Stromal cell of bone marrow (primary cell): Measurements from ENCODE around the gene TANC1.
A peak's percentile ranks its signal among the peaks of the same experiment; 100 is the strongest.

Experiments used
- DNase-seq: peaks from one replicate; pipeline ENCODE4 v3.0.0-alpha.2; 2012; ENCODE audit warnings: low read depth

TANC1 gene

DNA sequence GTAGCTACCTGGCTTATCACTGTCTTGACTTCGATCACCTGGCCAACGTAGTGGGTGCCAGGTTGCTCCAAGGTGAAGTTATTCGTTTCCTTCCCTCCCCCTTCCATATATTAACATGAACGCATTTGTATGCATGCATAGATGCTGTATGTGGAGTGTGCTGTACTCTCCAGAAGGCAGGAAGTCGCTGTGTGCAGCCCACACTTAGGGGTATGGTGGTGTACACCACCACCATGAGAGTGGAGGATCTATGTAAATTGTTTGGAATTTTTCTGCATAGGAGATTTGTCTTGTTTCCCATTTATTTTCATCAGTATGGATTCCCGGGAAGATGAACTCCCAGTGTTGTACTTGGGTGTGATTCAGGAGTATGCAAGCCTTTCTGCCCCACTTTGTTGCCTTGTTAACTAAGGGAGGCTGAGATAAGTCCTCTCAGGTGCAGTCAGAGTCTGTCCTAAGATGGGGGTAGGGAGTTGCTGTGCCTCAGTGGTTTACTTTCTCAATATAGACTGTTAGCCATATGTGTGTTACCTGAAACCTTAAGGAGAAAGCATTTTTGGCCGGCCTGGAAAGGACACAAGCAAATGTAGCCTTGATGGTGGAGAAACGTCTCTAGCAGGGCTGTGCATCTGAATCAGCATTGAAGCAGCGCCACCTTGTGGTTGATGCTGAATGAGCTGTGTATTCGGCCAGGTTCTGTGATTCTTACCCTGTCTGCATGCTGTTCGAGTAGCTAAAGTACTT is 149.8 kb downstream of the TANC1 start:
- peak; percentile 70 for DNase-seq

DNA sequence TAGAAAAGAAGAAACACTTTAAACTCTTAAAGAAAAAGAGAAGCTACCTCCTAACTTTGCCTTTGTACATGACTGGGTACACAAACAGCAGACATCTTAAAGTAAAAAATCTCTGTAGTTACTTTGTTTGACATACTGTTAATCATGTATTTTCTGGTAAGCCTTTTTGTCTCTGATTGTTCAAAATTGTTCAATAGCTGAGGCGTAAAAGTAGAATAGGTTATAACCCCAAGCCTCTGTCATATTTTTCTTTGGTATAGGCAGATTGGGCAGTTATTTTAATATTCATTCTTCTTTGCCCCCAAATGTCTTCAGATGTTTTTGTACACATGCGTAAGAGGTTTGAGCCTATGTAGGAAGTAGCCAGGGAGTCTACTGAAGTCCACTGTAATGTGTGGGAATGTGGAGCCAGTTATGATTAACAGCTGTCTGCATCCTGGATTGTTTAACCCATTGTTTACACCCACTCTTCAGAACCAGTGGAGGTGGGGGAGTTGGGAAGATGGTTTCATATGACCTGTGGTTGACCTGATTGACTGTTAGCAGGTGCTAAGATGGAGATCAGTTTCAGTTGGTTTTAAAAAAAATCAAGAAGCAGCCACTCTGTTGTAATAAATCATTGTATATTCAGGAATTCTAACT is 150.5 kb downstream of the TANC1 start:
- DNase-seq: no peak

DNA sequence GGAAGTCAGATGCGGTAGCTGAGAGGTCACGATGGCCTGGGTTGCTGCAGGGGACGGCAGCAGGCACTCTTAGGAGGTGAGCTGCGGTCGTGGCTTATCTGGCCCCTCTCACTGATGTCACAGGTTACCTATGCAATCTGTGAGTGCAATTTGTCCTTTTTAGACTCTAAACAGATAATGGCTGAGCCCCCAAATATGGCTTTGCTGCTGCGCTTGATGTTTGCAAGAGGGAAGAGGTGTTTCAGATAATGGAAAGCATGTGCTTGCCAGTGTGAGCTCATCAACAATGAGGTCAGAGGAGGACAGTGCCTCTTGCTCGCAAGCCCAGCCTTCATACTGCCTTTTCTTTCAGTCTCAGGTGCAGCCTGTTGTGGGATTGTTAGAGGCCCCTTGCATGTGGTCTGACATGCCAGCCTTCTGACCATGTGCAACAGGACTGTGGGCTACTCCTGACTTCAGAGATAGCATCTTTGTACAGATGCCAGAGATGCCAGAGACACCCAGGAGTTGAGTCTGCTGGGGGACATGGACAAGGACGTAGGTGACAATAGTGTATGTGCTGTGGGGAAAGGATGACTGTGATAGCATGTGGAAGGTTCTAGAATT is 151.3 kb downstream of the TANC1 start:
- DNase-seq: no peak

DNA sequence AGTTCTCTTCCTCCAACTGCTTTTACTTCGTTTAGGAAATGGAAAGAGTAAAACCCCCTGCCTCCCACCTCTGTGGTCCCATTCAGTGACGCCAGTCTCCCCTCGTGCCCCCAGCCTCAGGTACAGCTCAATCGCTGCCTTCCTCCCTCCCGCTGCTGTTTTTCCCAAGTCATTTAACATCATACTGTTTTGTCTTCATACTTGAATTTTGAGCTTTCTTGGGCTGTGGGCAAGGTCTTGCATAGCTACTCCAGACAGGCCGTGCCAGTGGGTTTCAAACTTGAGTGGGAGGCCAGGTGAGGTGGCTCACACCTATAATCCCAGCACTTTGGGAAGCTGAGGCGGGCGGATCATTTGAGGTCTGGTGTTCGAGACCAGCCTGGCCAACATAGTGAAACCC is 155.3 kb downstream of the TANC1 start:
- DNase-seq: no peak

DNA sequence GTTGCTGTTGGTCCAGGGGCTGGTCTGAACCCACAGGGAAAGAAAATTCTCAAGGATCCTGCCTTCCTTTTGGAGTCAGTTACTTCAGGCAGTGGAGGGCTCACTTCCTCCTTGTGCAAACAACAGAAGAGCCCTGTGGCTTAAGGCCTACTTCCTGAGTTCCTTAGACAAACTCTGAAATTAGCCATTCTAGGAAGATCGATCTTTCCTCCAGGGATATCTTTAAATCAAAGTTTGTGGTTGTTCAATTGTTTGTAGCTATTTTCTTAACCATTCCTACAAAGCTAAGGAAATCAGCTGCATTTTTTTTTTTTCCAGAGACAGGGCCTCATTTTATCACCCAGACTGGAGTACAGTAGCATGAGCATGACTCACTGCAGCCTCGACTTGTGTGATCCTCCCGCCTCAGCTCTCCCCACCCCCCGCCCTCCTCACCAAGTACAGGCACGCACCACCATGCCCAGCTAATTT is 156.0 kb downstream of the TANC1 start:
- DNase-seq: peak; percentile 76

DNA sequence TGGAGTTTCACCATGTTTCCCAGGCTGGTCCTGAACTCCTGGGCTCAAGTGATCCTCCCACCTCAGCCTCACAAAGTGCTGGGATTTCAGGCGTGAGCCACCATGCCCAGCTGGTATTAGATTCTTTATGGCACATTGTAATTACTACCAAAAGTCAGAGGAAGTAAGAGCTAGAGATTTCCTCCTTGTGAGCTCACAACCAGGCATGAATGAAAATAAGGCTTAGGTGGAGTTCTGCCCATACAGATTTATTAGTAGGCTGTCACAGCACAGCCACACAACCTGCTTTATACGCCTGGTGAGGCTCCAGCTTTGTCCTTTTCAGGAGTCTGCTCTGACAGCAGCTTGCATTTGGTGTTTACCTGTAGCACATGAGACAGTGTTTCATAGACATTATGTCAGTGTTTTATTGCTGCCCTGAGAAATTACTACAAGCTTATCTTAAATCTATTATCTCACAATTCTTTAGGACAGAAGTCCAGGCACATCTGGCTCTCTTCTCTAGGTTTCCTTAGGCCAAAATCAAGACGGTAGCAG is 156.6 kb downstream of the TANC1 start:
- DNase-seq: no peak

DNA sequence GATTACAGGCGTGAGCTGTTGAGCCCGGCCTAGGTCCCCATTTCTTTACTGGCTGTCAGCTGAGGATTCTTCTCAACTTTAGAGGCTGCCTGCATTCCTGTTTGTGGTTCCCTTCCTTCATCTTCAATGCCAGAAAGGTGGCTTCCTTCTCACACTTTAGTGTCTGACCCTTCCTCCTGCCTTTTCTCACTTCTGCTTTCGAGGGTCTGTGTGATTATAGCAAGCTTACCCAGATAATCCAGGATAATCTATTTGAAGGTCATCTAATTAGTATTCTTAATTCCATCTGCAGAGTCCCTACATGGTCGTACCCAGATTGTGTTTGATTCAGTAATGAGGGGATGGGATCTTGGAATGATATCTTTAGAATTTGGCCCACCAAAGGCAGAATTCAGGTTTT is 157.4 kb downstream of the TANC1 start:
- DNase-seq: no peak

DNA sequence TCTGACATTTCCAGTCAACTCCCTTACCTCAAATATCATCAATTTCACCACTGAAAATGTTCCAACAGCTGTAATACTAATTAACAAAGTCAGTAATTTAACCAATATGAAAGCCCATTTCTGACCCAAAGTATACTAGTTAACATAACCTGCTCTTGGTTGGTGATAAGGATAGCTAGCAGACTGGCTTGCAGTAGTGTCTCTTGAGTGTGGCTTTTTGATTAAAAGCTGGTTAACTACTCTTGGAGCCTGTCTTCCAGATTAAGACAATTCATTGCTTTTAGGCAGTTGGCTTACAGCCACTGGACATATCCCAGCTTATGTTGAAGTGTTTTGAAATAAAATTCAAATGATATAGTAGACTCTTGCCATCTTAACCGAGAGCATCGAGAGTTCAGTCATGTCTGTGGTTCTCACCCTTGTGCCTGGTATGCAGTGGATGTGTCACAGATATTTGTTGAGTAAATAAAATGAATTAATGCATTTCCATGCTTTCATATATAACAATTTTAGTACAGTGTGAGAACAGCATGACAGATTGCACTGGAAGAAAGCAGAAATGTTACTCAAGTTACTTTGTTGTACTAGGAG is 158.1 kb downstream of the TANC1 start:
- DNase-seq: peak; percentile 46

DNA sequence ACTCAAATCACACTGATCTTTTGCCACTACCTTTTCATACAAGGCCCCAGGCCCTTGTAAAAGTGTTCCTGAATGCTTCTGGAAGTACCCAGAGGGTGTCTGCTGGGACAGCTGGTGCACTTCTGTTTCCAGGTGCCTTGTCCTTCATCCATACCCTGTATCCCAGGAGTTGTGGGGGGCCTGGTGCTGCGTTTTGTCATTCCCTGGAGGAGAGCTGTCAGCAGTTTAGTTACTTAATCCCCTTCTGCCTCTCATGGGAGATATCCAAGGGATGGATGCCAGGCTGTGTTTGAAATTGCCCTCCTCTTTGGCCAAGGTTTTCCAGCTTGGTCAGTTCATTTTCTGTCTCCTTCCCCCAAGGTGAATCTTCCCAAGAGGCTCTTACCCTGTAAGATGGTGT is 159.8 kb downstream of the TANC1 start:
- no peak for DNase-seq

DNA sequence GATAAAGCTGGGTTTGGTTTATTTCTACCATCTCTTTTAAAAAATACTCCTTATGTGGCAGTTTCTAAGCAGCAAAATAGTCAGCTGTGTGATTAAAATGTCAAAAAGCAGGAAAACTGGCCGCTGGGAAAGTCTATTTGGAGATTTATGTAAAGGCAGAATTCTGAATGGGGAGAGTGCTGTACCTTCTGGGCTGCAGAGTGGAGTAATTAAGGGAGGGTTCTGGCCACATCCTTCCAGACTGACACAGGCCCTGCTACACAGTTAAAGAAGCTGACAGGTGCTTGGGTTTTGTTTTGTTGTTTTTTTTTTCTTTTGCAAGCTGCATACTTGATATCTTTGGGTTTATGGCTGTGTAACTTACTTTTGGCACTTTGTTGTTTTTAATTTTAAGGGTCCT is 160.8 kb downstream of the TANC1 start:
- no peak for DNase-seq

DNA sequence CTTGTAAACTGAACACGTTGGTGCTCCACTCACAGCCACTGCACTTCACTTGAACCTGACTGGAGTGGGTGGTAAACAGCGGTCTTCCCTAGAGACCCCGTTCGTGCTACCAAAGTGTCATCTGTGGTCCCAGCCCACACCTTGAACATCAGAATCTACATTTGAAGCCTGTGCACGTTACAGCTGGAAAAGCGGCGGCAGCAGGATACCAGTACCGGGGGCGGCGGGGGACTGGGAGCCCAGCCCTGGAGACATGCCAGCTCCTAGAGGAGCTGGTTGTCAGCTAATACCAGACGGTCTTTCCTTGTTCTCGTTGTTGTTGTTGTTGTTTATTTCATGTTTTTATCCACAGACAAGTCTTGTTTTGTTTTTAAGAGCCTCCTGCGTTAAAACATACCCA is 161.4 kb downstream of the TANC1 start:
- DNase-seq: no peak

DNA sequence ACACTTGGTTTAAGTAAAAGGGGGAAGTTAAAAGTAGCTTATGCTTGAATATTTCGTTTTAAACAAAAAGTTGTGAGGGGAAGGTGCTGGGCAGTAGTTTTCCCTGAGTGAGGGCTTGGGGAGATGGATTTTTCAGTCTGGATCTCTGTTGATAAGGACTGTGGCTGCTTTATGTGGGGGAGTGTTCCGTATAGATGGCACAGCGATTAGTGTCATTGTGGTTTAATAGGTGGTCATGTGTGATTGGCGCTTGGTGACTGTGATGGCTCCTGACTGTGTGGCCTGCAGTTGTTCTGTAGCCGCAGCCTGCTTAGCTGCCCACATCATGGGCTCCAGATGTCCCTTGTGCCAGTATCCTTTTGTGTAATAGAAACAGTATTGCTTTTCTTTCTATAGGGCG is 161.9 kb downstream of the TANC1 start:
- DNase-seq: no peak

DNA sequence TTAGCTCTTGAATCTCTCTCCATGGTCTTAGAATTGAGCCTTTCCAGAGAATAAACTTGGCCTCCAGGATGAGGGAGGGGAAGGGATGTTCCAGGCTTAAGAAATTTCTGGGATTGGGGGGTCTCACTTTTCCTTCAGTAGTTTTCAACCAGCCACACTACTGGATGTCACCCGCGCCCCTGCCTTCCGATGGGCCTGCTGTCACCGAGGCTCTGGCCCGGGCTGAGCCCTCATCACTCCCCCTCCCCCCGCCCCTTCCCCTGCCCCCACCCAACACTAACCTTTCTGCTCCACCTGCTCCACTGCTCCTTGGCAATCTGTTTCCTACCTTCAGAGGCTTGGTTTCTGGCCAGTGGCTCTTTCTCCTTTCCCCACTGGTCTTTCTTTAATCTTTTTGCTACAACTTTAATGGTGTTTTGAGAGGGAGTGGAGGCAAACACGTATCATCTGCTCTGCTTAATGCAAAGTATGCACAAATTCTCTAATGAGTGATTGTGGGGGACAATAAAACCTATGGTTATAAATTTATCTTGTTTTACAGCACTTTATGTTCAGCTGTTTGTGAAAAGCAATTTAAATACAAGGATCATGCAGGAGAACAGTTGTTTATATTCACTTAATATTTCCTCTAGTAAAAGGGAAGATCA is 162.9 kb downstream of the TANC1 start:
- no peak for DNase-seq

DNA sequence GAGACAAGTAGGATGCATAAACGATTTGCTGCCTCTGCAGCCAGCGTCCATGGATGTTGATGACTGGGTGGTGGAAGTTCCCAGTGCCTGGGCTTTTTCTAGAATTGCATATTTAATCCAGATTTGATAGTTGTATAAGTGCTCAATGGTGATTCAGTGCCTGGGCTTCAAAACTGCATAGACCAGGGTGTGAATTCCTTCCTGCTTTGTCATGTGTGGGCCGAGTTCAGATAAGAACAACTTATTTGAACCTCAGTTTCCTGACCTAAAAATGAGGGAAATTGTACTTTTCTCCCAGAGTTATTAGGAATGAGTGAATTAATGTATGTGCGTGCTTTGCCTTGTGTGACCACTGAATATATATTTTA is 163.5 kb downstream of the TANC1 start:
- peak; percentile 77 for DNase-seq

DNA sequence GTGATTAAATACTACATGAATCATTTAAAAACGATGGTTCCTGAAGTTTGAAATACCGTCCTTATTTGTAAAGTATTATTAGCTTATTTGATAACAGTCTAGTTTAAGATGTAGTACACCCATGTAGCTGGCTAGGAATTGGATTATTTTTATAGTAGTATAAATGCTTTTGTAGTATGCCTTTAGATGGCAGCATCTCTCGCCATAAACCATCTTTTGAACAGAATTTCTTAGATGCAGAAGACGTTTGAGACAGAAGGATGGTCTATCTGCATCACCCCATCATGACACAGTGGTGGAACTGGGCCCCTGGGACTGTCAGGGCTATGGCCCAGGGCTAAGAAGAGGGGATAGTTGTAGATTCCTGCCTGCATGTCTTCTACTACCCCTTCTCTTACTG is 165.4 kb downstream of the TANC1 start:
- no peak for DNase-seq

DNA sequence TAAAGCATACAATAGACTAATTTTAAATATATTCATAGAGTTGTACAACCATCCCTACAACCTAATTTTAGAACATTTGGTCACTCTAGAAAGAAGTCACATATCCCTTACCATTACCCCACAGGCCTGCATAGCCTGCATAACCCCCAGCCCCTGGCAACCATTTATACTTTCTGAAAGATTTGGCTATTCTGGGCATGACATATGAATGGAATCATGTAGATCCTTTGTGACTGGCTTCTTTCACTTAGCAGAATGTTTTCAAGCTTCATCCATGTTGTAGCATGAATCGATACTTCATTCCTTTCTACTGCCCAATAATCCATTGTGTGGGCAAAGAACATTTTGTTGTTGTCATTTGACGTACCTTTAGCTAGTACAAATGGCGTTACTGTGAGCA is 166.5 kb downstream of the TANC1 start:
- DNase-seq: no peak

DNA sequence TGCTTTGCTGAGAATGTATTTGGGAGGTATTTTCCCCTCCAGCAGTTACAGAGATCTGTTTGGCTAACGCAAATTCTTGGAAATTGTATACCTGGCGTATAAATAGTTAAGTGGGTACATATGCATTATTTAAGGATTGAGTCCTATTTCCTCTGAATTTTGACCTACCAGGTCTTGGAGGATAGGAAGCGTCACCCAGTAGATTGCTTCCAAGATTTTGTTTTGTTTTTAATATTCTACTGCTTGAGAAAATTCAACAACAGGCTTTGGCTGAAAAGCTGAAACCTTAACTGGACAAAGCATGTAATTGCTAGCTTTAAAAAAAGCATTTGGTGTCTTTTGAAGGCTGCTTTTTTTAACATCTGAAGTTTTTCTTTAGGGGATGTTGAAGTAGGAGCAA is 168.0 kb downstream of the TANC1 start:
- DNase-seq: no peak

DNA sequence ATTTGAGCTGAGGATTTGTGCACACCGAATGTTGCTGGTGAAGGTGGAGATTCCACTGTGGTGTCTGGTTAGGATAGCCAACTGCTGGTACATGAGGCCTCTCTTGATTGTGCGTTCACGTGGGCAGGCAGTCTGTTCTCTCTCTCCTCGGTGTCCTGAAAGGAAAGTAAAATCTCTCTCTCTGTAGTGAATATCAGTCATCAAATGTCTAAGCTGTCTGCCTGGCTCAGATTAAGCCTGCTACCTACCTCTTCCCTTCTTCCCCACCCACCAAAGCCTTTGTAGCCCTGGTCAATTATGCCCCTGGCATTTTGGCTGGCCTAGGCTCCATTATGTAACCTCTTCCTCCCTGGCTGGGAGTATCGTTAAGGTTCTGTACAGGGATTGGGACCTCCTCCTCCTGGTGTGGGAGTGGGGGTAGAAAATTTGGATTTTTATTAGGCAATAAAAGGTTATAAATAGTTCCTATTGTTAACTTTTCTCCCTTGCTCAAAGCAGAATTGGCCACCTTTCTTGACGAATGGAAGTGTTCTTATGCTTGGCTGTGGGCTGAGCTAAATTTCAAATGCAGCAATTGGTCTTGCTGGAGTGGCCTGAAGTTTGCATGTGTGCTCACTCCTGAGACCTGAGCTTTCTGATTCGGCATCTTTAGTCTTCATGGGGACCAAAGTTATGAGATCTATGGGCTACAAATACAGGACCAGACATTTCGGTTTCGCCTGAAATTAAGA is 169.2 kb downstream of the TANC1 start:
- no peak for DNase-seq

DNA sequence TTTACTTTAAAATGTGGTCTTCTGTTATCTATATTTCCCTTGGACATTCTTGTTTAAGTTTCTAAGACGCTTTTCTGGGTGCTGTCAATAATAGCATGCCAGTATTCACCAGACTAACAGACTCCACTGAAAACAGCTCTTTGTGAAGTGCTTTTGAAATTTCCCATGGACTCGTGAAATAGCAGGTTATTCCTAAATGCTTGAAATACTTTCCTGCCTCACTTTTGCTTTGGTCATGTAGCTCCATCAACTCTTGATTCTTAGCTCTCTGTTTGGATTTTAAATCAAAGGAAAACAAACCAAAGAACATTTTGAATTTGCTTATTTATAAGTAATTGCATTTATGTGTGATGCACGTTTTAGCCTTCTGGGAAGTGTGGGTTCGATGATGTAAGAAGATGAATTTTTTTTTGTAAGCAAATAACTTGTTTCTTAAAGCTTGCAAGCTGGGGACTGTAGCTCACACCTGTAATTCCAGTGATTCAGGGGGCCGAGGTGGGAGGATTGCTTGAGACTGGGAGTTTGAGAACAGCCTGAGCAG is 170.3 kb downstream of the TANC1 start:
- no peak for DNase-seq

DNA sequence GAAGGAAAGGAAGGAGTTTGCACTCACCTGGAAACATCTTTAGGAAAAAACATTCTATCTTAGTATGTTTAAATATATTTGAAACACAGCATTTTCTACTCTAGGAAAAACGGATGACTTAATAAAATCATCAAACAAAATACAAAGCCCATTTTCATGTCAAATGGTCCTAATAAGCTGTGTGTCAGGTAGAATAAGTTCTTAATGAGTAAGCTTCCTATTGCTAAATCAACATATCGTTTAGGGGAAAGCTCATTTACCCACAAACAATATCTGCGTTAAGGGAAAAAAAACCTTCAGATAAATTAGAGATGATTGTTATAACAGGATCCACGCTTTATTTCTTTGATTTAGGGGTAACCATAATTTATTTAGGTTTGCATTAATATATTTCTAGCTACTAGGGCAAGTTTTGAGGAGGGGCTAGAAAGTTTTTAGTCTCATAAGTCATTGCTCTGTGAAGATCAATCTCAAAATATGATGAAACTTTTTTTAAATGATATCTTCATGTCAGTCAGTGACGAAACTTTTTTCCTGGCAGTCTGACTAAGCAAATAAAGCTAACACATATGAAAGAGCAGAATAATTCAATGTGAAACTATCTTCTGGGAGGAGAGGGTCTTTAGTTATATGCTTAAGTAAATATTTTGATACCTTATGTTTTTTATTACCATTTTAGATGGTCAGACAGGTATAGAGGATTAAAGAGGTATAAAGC is 170.9 kb downstream of the TANC1 start:
- DNase-seq: no peak
